Measurements from ENCODE around the gene STAT6.
"Not testable (repeated sequence)": the region's sequence is repeated elsewhere in the genome, so short reads cannot be mapped to it uniquely, and the experiment has no call there.

The STAT6 gene

DNA sequence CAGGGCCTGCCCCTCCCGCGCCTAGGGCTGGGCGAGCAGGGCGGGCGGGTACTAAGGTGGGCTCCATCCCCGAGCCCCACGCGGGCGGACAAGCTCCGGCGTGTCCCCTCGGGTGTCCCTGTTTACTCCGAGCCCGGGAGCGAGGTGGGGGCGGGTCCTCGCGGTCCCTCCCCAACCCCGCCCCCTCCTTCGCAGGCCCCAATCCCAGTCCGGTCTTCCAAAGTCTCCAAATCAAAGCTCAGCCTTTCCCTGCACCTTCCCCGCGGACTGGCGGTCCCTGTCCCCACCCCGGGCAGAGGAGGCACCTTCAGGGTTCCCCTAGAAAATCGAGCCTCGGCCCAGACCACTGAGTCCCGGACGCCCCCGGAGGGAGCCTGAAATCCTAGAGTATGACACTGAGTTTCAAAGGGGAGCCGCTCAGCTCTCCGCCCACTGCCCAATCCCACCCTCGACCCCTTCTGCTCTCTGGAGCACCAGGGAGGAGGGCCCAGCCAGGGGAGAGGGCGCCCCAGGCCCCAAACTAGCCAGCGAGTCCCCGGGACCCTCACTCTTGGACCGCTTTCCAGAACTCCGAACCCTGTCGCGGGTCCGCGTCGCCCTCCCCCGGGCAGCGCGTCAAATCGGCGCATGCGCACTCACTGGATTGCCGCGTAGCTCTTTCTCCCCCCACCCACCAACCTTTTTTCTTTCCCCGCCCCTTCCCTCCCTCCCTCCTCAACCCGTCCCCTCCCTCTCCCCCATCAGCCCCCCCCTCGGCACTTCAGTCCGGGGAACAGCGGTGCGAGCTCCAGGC is 16.8 kb upstream of the STAT6 start, which contains the start of gene LRP1:
Gene LRP1, plus strand, starts transcription at position 758 of the 793 bp plus-strand sequence. CDS start 482 bp downstream, outside the sequence.
- DNase-seq (ENCODE audit: low read depth in 2 of 3, low spot score in 2 of 3): peak; percentile 45 to 60 (median 58)

DNA sequence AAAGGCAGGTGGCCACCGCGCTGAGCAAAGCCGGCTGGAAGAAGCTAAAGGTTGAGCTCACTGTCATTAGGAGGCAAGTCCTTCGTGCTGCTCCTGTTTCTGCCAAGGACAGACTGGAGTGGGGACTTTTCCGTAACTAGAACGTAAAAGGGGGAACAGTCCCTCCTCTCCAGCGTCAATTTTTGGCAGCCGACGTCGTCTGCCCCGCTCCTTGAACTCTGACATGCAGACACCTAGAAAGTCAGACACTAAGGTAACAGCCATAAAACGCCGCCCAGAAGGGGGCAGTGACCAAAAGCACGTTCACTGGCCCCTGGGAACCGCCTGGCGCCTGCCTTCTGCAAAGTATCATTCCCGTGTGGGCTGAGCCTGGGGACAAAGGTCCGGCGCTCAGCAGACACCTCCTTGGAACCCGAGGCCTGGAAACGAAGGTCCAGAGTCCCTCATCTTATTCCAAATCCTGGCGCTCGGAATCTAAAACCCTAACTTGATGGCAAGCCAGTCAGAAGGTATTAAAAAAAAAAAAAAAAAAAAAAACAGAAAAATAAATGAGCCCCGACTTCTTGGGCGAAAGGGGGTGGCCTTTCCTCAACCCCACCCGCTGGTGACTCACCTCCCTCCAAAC is 16.1 kb upstream of the STAT6 start:
- no peak for DNase-seq (ENCODE audit: low read depth in 2 of 3, low spot score in 2 of 3)

DNA sequence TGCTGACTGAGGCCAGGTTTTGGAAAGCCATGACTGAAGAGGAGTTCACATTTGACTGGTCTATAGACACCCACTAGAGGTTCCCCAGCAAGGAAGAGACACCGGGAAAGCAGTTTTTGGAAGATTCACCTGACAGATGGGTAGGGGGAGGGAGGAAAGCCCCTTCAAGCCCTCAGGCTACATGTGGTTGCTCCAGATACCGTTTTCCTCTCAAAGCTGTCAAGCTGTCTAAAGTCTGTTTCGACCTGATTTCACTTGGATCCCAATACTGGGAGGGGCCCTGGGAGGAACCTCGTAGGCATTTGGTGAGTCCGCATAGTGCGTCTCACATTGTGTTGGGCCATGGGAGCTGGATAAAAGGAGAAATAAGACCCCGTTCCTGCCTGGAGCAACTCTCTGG is 15.4 kb upstream of the STAT6 start:
- no peak for DNase-seq (ENCODE audit: low read depth in 2 of 3, low spot score in 2 of 3)

DNA sequence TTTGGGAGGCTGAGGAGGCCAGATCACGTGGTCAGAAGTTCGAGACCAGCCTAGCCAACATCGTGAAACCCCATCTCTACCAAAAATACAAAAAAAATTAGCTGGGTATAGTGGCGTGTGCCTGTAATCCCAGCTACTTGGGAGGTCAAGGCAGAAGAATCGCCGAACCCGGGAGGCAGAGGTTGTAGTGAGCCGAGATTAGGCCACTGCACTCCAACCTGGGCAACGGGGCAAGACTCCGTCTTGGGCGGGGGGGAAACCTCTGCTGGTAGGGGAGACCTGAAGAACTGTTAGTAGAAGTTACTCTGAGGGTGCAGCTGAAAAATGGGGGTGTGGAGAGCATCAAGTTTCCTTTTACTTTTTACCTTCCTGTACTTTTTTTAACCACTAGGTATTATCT is 14.9 kb upstream of the STAT6 start:
- no peak for DNase-seq (ENCODE audit: low read depth in 2 of 3, low spot score in 2 of 3)

DNA sequence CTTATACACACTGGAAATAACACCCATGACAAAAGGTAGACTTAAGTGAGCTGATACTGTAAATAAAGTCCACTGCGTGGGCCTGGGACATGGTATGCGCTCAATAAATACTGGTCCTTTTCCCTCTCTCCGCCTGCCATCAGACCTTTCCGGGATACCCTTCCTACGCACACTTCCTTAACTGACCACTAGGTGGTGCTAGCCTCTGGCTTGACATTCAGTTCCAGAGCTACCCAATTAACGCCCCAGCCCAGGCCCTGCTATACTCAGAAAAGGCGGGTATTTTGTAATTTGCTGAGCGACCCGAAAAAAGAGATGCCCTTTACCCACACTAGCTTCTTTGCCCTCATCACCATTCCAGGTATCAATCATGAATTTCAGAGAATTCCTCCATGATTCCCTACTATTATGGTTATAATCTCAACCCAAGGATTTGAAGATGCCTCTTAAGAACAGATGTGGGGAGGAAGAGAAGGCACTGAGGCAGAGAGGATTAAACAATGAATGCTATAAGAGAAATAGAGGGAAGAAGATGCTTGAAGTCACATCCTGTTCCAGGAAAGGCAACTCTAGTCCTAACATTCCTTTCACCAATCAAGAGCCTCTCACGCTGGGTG is 13.2 kb upstream of the STAT6 start:
- DNase-seq (ENCODE audit: low read depth in 2 of 3, low spot score in 2 of 3): peak; percentile 23 to 47 (median 32)

DNA sequence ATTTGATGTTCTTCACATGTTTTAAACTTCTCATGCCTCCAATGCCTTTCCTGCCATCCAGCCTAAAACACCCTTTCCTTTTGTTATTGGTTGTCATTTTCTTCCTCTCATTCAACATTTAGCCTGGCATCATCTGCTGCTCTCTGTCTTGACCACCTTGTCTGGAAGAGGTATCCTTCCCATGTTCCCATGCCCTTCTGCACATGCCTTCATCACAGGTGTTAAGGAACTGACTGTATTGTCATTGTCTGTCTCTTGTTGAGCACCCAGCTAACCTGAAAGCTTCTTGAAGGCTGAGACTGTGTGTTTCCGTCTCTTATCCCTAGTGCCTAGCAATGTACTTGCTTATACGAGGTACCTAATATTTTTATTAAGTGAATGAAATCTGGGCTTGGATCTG is 12.7 kb upstream of the STAT6 start:
- no peak for DNase-seq (ENCODE audit: low read depth in 2 of 3, low spot score in 2 of 3)

DNA sequence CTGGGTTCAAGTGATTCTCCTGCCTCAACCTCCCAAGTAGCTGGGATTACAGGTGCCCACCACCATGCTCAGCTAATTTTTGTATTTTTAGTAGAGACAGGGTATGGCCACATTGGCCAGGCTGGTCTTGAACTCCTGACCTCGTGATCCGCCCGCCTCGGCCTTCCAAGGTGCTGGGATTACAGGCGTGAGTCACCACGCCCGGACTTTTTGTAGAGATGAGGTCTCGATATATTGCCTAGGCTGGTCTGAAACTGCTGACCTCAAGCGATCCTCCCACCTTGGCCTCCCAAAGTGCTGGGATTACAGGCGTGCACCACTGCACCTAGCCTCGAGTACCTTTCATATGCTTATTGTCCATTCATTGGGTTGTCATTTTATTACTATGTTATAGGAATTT is 9.6 kb upstream of the STAT6 start:
- not testable (repeated sequence) for DNase-seq (ENCODE audit: low read depth in 2 of 3, low spot score in 2 of 3)

DNA sequence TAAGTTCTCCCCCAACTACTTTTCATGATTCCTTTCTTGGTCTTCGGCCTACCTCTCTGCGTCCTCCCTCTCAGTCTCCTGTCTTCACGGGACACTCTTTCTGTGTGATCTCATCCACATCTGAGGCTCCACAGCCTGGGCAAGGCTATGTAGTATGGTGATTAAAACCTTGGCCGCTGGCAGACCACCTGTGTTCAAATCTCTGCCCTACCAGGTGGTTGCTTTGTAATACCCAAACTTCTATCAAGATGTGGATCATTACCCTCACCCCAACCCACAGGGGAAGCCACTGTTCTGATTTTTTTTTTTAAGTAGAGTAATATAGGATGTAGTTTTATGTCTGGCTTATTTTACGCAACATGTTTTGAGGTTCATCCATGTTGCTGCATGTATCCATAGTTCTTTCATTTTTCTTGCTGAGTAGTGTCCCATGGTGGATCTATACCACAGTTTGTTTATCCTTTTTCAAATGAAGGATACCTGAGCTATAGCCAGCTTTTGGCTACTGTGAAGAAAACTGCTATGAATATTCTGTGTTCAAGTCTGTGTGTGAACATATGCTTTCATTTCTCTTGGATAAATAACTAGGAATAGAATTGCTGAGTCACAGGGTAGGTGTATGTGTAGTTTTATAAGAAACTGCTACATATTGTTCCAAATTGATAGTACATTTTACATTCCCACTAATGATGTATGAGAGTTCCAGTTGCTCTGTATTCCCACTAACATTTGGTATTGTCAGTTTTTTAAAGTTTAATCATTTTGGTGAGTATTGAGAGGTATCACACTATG is 8.3 kb upstream of the STAT6 start:
- no peak for DNase-seq (ENCODE audit: low read depth in 2 of 3, low spot score in 2 of 3)

DNA sequence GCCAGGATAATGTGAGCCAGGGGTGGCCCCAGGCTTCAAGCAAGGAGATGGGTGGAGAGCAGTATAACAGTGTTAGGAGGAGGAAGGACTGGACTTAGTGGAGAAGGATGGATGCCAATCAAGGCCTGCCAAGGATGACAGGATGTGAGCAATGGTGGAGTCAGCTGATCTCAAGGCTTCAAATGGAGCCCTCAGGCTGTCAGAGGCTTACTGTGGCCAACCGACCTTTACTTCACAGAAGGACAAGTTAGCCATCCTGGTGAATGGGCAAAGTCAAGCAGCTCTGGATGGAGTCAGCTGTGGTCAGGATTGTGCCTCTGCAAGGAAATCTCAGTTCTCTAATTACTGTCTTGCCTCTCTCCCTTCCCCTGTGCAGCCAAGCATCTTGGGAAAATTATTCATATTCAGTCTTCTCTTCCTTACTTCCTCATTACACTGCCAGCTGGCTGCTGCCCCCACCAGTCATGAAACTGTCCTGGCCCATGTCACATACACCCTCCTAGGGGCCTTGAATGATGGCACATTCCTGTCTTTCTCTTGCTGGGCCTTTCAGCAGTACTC is 7.6 kb upstream of the STAT6 start:
- DNase-seq (ENCODE audit: low read depth in 2 of 3, low spot score in 2 of 3): no peak

DNA sequence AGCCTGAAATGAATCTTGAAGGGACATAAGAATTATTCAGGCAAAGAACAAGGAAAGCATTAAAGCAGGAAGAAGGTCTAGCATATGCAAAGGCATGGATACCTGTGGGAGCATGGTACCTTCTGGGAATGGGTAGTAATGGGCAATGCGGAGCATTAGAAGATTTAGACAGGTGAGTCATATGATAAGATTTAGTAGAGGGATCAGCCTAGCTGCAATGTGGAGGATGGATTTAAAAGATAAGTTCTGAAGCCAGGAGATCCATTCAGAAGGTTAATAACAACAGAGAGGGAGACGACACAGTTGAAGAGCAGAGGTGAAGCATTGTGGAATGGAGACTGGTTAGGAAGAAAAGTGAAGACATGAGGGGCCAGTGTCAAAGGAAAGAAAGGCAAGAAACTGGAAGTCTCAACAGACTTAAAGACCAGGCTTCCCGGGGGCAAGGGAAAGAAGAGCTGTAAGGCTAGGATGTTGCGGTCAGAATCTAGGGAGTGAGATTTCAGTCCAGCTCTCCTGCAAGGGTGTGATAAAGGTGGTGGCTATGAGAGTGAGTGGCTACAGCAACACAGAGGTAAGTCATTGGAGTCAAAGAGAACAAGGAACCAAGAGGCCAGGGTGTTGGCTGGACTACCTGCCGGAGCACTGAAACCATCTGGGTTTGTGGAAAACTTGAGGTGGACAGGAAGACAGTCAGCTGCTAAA is 5.6 kb upstream of the STAT6 start:
- no peak for DNase-seq (ENCODE audit: low read depth in 2 of 3, low spot score in 2 of 3)

DNA sequence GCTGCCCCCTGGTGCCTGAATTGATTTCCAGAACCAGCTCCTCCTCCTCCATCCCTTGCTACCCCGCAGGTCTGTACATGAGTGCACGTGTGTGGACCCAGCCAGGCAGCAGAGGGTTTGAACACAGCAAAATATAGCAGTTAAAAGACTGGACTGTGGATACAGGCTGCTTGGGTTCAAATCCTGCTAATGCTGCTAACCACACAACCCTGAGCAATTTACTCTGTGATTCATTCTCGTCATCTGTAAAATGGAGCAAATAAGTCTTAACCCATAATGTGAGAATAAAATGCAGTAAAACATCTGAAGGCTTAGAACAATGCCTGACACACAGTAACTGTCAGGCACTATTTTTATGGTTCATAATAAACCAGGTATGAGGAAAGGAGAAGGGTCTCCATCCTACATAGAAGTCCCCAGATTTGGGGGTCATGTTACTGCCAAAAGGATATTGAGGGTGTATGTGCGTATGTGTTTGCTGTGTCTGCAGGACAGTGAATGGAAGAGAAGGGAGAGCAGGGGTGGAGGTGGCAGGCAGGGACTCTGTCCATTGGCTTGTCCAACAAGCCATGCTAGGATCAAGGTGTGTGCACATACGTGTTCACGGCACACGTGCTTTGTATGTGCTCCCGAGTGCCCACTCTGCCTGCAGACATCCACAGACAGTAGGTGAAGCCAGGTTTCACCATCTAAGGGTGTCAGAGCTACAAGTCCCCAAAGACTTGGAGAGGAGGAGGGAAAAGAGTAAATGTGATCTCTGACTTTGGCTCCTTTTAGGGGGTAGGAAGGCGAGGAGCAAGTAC is 1.5 kb upstream of the STAT6 start:
- DNase-seq (ENCODE audit: low read depth in 2 of 3, low spot score in 2 of 3): no peak

DNA sequence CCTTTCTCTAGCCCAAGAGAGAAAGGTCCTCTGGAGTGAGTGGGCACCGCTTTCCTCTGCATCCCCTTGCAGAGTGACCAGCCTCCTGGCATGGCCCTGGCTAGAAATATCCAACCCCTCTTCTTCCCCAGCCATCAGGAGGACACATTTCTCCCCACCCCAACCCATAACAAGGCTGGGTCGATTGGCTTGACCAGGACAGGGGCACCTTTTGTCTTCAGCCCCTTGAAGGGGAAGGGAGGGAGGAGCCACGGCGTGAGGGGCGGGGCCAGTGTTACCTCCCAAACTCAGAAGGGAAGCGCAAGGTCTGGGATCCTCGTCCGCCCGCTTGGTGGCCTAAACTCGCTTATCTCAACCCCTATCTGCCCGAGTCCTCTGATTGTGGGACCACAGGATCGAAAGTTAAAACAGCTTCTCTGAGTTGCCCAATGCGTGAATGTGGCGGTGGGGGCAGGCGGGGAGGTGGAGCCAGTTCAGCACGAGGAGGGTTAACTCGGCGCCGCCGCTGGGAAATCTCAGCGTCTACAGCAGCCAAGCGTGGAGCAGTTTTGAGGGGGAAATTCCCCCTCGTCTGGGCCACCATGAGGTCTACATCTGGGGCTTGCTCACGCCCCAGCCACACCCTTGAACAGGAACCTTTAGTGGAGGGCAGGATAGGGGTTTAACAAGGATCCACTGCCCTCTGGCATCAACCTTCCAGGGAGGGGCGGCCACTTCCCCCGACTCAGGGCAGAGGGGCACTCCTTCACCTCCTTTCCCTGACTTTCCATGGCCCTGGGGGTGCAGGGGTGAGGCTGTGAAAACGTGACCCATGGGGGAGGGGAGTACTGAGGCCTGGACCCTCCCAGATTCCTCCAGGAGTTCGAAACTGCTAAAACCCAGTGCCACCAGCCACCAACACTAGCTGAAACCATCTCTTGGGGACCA is 795 bp downstream of the STAT6 start:
- peak; percentile 61 to 71 (median 69) for DNase-seq (ENCODE audit: low read depth in 2 of 3, low spot score in 2 of 3)

DNA sequence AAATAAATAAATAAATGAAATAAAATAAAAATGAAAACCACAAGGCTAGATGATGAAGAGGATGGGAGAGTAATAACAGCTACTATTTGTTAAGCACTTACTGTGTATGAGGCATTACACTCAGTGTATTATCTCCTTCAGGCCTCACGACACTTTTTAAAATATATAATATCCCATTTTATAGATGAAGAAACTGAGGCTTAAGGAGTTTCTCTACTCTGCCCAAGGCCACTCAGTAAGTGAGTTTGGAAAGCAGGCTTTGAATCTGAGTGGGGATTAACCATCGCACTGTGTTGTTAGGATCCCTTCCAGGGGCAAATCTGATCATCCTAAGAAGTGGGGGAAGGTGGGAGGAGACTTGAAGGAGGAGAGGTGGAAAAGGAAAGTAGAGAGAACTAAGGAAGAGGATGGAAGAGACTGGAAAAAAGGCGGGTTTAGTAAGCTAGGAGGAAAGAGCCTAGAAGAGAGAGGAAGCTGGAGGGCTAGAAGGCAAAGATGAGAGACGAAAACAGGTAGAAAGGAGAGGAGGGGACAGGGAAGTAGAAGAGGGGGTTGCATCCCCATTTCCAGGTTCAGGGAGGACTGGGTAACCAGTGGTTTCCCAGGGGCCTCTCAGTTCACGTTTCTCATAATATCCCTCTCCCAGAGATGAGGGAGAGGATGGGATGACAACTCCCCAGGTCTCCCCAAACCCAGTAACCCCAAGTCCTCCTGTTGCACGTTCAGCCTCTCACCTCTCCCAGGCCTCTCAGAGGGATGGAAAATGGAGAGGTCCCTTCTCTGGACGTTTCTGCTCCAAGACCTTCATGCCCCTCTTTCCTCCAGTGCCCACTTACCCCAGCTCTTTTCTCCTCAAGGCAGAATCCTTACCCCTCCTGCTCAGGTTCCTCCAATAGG is 1.7 kb downstream of the STAT6 start:
- no peak for DNase-seq (ENCODE audit: low read depth in 2 of 3, low spot score in 2 of 3)

DNA sequence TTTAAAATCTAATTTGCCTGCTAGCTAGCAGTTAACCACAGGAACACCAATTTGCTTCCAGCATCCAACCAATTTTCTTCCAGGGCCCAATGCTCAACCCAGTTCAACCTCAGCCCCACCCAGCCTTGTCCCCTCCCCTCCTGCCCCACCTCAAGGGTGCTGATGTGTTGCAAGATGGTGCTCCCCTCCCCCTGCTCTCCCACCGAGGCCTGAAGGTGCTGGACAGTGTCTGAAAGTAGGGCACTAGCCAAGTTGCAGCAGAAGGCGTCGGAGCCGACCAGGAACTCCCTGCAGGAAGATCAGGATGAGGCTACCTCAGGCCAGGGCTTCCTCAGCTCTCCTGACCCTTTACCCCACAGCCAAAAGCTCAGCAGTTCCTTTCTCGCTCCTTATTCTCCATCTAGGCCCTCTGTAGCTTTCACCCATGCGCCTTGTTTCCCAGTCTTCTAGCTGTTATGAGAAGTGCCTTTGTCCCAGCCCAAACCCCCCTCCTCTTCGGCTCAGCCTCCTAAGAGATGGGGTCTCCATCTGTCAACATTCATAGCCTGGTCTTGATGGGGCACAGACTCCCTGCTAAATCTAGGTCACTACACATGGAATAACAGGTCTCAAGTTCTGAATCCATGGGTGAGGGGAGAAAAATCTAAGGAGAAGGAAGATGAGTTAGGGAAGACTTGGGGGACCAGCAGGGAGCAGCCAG is 3.6 kb downstream of the STAT6 start:
- DNase-seq (ENCODE audit: low read depth in 2 of 3, low spot score in 2 of 3): no peak

DNA sequence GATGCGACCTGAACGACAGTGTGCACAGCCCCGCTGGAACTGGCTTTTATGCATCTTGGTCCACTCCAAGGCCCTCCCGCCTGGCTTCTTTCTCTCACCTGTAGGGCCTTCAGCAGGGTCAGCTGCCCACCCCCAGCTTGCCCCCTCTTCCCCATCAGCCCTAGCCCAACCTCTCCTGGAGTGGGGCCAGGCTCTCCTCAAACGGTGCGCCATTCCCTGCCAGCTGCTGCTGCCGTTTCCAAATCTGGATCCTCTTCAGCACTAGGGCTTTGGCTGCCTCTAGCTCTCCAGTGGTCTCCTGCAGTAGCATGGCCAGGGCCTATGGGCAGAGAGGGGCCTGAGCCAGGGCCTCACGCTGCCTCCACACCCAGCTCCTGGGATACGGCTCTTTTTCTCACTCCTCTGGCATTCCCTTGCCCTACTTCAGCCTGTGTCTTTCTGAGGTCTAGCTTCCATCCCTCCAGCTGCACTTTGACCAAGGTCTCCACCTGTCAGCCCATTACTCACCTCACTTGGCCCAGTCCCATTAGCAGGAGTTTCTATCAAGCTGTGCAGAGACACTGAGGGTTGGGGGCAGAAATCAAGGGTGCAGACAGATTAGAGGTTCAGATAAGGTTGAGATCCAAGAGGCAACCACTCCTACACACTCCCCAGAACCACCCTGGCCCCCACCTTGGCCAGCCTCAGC is 5.0 kb downstream of the STAT6 start:
- no peak for DNase-seq (ENCODE audit: low read depth in 2 of 3, low spot score in 2 of 3)

DNA sequence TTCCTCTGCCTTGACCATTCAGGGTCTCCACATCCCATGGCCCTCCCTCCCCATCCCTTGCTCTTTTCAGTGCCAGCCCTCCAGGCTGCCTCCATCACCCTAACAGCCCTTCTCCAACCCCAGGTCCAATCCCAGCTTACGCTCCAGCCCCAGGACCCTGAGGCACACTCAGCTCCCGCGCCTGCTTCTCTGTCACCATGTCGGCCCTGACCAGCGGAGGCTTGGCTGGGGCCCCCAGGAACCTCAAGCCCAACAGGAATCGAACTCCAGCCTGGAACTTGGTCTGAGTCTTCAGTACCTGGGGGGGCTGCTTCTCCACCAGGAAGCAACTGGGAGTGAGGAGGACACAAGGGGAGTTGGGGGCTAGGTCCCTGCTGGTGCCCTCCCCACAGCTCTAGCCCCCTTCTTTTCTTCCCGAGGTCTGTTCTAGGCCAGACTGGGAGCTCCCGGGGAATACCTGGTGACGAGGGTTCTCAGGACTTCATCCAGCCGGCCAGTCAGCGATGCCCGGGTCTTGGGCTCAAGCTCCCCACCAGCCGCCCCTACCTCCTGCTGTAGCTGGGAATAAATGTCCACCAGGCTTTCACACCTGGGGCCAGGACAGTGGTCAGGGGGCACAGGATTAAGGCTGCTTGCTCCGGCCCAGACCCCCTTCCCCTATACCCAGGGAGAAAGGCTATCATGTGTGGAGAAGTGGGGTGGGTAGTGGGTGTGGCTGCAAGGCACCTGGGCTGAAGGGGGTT is 6.0 kb downstream of the STAT6 start:
- DNase-seq (ENCODE audit: low read depth in 2 of 3, low spot score in 2 of 3): no peak
